OCI-LY3 (cell line): Measurements from ENCODE around the gene ZBTB48.

Experiments used
- CTCF ChIP-seq: fragments of 200-600, 300-600 bp; sonication (generic); IDR thresholded peaks from 2 replicates; pipeline ENCODE4 v1.5.1; 2014; ENCODE audit warnings: antibody characterized with exemption, low read length, low read depth
- EZH2phosphoT487 ChIP-seq: fragments of 200-600 bp; shearing (Covaris generic); IDR thresholded peaks from 2 replicates; pipeline ENCODE4 v1.6.1; 2018; ENCODE audit warnings: antibody characterized with exemption, mixed run types, low read depth

GRCh38 chr1:6574025-6574620 lies 5.7 kb upstream of the ZBTB48 start:
- TF ChIP-seq CTCF (no peak), EZH2phosphoT487 (no peak)
